HL-60/S4 treated with retinoic acid at 250 ng/mL for 4 days and 3 days (cell line): ENCODE measurements around the gene SLC13A5.
"Not testable (repeated sequence)": the region's sequence is repeated elsewhere in the genome, so short reads cannot be mapped to it uniquely, and the experiment has no call there.

Experiments used
- in situ Hi-C: fragments of 300-500 bp; cut with MboI; formaldehyde crosslinking; loops from 2 replicates; pipeline ENCODE4 v1.7.0; 2022; ENCODE audit warnings: low sequenced_read_pairs

Gene SLC13A5

GRCh38 chr17:6713130-6713917 lies at the start of gene SLC13A5:
Gene SLC13A5, minus strand, starts transcription at chr17:6713369. Its CDS starts 36 bp downstream, at chr17:6713333.
- in situ Hi-C loops, result no loop called here

DNA sequence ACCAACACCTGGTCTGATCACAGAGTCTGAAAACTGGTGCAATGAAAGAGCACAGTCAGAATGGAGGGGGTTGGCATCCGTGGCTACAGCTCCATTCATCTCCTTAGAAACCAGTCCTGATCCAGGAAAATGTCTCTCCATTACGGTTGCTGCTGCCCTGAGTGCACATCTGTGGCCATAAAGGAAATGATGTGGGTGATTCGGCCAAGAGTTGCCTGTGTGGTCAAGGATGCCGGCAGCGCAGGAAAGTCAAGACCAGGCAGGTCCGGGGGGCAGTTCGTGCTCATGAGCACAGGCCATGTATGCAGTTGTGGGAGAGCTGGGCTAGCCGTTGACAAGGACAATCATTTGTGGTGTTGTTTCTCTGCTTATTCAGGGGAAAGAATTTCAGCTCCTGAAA lies 48.6 kb upstream of the SLC13A5 start:
- in situ Hi-C loops, result no loop called here

- in situ Hi-C loops, result no loop called here
Measured at GRCh38 chr17:6757747-6758146, 44.6 kb upstream of the SLC13A5 start.

- in situ Hi-C loops, result no loop called here
Measured at GRCh38 chr17:6756425-6757031, 43.4 kb upstream of the SLC13A5 start.

DNA sequence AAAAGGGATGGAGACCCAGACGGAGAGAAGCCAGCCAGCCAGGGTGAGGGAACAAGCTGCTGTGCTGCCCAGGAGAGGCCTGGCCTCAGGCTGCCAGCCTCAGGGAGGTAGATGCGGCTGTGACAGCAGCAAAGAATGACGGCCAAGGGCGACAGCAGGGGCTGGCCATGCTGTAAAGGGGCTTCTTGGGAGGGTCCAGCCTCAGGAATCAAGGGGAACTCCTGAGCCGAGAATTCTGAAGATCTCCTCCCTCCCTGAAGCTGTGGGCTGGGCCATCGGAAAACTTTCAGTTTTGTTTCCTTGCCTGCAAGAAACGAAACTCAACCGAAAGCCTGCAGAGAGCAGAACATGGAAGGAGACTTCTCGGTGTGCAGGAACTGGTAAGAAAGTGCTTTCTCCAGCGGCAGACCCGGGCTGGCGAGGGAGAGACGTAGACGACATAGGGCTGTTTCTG lies 42.6 kb upstream of the SLC13A5 start, which contains the start of gene XAF1:
Gene XAF1 (plus strand): TSS at position 316 of the 454 bp plus-strand sequence. CDS start 33 bp downstream, at position 349.
- in situ Hi-C loops, result no loop called here

DNA sequence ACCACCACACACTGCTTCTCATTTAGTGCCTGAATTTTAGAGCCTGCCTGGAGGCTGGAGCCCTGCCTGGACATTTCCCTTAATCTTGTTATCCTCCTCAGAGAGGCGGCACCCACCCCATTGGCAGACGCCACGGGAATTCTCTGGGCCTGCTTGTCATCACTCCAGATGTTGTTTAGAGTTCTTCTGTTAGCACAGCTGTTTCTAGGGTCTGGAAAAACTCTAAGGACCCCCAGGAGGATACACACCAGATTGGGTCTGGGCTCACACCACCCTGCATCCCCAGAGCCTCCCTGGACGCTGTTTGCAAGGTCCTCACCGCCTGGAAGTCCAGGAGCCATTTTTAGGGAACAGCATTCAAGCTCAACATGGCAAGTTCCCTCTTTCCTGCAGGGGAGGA lies 42.1 kb upstream of the SLC13A5 start:
- in situ Hi-C loops, result no loop called here

GRCh38 chr17:6753546-6753945 lies 40.4 kb upstream of the SLC13A5 start:
- in situ Hi-C loops, result no loop called here

DNA sequence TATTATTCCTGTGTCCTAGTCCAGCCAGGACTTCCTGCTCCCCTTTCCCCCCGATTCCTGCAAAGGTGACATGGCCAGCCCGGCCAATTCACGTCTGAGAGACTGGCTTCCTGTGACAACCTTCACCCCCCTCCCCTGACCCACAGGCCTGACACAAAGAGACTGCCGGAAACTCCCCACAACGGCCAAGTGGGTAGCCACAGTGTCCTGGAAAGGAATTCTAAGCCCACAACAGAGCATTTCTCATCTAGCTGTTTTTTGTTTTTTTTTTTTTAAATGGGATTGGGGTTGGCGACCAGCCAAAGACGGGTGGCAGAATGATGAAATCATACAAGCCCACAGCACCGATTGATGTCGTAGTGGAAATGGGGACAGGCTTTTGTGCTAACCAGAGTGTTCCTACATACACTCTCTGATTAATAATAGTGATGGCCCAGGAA lies 39.9 kb upstream of the SLC13A5 start:
- in situ Hi-C loops, result no loop called here

DNA sequence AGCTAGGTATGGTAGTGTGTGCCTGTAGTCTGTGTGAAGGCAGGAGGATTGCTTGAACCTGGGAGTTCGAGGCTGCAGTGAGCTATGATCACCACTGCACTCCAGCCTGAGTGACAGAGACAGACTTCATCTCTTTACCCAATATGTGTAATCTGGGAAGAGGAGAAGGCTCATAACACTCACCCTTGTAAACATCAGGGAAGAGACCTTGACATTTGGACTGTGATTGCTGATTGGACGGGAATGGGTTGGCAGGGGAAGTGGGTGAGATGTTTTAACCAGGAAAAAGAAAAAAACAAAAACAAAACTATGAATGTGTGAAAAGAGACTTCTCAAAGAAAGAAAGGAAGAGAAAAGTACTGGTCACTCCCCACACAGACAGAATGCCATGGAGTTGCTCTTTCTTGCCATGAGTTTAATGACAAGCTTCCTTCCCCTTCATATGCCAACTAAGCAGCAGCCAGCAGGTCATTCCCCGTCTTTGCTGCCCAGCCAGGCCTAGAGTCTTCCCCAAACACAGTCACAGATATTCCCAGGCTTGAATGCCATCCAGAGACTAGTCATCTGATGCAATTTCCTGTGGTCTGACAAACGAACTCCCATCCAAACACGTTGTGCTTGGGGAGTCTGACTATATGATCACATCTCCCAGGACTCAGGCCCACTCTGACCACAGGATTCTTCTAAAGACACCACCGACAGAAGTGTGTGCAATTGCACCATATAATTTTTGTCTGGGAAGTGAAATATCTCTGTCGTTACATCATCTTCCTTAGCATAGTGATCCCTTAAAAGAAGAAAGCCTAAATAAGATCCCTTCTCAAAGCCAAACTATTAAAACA lies 39.1 kb upstream of the SLC13A5 start:
- in situ Hi-C loops, result no loop called here

- in situ Hi-C loops, result no loop called here
Measured at GRCh38 chr17:6749519-6749918, 36.4 kb upstream of the SLC13A5 start.

- in situ Hi-C loops, result no loop called here
Measured at GRCh38 chr17:6748617-6749016, 35.4 kb upstream of the SLC13A5 start.

DNA sequence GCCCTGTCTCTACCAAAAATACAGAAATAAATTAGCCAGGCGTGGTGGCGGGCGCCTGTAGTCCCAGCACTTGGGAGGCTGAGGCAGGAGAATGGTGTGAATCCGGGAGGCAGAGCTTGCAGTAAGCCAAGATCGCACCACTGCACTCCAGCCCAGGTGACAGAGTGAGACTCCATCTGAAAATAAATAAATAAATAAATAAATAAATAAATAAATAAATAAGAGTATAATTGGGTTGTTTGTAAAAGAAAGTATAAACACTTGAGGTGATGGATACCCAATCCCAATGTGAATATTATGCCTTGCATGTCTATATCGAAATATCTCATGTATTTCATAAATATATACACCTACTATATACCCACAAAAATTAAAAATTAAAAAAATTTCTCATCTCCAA lies 33.5 kb upstream of the SLC13A5 start:
- in situ Hi-C loops, result not testable (repeated sequence)

DNA sequence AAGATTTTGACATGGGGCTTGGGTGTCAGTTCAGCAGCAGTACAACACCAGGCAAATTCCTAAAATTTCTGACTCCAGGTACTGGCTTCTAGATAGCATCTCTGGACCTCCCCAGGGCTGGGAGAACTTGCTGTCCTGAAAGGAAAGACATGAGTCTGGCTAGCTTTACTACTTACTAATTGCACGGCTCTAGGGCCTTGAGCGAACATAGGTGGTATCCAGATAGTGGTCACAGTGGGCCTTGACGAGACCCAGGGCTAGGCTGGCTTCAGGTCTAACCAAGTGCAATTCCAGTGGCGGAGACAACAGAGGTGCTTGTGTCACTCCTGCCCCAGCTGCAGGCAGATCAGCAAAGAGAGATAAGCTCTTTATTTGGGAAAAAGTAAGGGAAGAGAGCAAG lies 16.4 kb upstream of the SLC13A5 start:
- in situ Hi-C loops, result no loop called here

- in situ Hi-C loops, result no loop called here
Measured at GRCh38 chr17:6724009-6724408, 10.8 kb upstream of the SLC13A5 start.

- in situ Hi-C loops, result no loop called here
Measured at GRCh38 chr17:6721744-6722143, 8.6 kb upstream of the SLC13A5 start.

DNA sequence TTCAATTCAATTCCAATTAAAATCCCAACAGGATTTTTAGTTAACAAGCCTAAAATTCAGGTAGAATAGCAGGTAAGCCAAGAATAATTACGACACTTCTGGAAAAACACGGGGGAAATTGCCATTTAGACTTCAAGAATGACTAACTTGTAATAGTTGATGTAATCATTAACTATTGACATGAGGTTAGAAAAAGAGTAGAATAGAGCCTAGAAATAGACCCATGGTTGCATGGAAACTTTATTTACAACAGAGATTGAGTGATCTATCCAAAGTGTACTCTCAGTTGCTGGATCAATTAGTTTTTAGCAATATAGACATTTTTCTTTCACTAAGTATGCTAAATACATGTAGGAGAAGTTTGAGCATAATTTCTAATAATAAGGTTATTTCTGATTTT lies 3.6 kb upstream of the SLC13A5 start:
- in situ Hi-C loops, result no loop called here

DNA sequence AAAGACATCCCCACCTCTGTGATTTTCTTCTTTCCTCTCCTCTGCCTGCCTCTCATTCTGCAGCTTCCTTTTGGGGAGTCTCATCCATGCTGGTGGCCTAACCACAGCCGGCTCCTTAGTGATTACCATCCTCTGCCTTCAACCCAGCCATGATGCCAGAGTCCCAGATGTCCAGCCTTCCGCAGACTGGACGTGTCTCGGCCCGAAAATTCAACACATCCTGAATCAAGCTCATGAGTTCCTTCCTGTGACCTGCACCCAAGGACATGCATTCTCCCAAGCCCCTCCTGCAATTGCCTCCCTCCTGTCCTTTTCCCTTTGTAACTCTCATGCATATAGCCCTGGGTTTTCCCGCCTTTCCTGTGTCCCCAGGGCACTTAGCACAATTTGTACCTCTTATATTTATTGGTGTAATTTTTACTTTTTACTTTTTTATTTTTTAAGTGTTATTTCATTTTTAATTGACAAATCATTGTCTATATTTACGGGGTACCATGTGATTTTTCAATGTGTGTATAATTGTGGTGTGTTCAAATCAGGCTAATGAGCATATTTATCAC lies 1.2 kb upstream of the SLC13A5 start:
- in situ Hi-C loops, result no loop called here

DNA sequence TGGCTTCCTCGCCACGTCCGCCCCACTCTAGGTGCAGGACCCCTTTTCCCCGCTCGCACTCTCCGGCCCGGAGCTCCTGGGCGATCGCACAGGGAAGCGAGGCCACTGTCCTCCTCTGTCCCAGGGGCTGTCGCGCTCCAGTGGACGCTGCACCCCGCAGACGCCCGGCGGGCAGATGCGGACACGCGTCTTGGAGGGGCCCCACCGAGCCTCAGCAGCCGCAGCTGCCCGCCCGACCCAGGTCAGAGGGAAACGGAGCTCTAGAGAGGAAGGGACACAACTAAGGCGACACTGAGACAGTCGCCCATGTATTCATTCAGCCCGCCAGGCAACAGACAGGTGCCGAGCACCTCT lies 726 bp upstream of the SLC13A5 start:
- in situ Hi-C loops, result no loop called here

- in situ Hi-C loops, result no loop called here
Measured at GRCh38 chr17:6712854-6713129, 377 bp downstream of the SLC13A5 start.

- in situ Hi-C loops, result no loop called here
Measured at GRCh38 chr17:6712058-6712853, 913 bp downstream of the SLC13A5 start.

- in situ Hi-C loops, result no loop called here
Measured at GRCh38 chr17:6711681-6712057, 1.5 kb downstream of the SLC13A5 start.
